Esophagus squamous epithelium (tissue), 4 donors: ENCODE measurements around the gene OR4E2.
"Not testable (repeated sequence)": the region's sequence is repeated elsewhere in the genome, so short reads cannot be mapped to it uniquely, and the experiment has no call there.

Source experiments
- CTCF ChIP-seq, 6 experiments: fragments of 450-650 bp in 4 of 6; fragments of 200-600 bp in 2 of 6; sonication (generic) in 2 of 6; IDR thresholded peaks; one replicate each; pipeline ENCODE4 v1.5.1; 2016 to 2019; ENCODE audit warnings: antibody characterized with exemption in 6 of 6, mild to moderate bottlenecking in 4 of 6, moderate library complexity in 4 of 6
- POLR2A ChIP-seq, 4 donors: fragments of 450-650 bp; IDR thresholded peaks; one replicate each; pipeline ENCODE4 v1.6.1; 2017; ENCODE audit warnings: antibody characterized with exemption in 4 of 4, mild to moderate bottlenecking in 4 of 4, moderate library complexity in 3 of 4

- not testable (repeated sequence) for TF ChIP-seq CTCF, POLR2A (IDR thresholded peaks at IDR 0.05)
These were observed 44.0 kb downstream of the OR4E2 start for GRCh38 chr14:21697662-21698061.
